Testis (tissue), 2 donors: ENCODE measurements around the gene FBN2.

ENCODE experiments used
- CTCF ChIP-seq, 3 experiments: fragments of 450-650 bp in 2 of 3; fragments of 200-600 bp in 1 of 3; sonication (generic) in 1 of 3; IDR thresholded peaks; one replicate each; pipeline ENCODE4 v1.5.1; 2016 to 2019; ENCODE audit warnings: antibody characterized with exemption in 3 of 3, mild to moderate bottlenecking in 2 of 3, moderate library complexity in 1 of 3
- POLR2A ChIP-seq: fragments of 450-650 bp; IDR thresholded peaks from one replicate; pipeline ENCODE4 v1.6.1; 2017; ENCODE audit warnings: antibody characterized with exemption, mild to moderate bottlenecking, moderate library complexity

GRCh38 chr5:128271071-128271470, 267.0 kb downstream of the FBN2 start:
- no peak for TF ChIP-seq CTCF (IDR thresholded peaks at IDR 0.05)
- no peak for TF ChIP-seq POLR2A
